OCI-LY7 (cell line): ENCODE results near the gene SCO1. TPM values are rescaled to one million over a fixed set of nuclear protein-coding genes. Genes with fewer than 3 reads are reported as not detected.
A peak's percentile ranks its signal among the peaks of the same experiment; 100 is the strongest.

ENCODE experiments used
- BruUV-seq: library from RNA; stranded (reverse); fragments of 400-500 nt; replicated peaks from 2 replicates; lab custom pipeline; 2021; lab: Mats Ljungman, UMichigan
- CTCF ChIA-PET: fragments of 300-600 bp; sonication (Branson Sonifier 250); formaldehyde crosslinking; loops from one replicate; lab custom pipeline; 2022; ENCODE audit warnings: antibody characterized with exemption; ENCODE audit not compliant: unreplicated experiment; lab: Charles Lee
- POLR2A ChIA-PET: fragments of 300-600 bp; sonication (Branson Sonifier 250); formaldehyde crosslinking; loops from one replicate; lab custom pipeline; 2022; ENCODE audit warnings: antibody characterized with exemption; lab: Charles Lee
- DNase-seq: peaks from one replicate; pipeline ENCODE4 v3.0.0-alpha.2; 2015; ENCODE audit warnings: low spot score
- H2AFZ ChIP-seq: fragments of 200-600 bp; sonication (generic), shearing (Covaris generic); 2 replicates; pipeline ENCODE4 v1.6.1; 2014; ENCODE audit warnings: mild to moderate bottlenecking, antibody characterized with exemption, low read length, moderate library complexity
- H3K27ac ChIP-seq: fragments of 200-600 bp; sonication (generic); 2 replicates; pipeline ENCODE4 v1.5.1; 2014; ENCODE audit warnings: mixed run types, low read depth, mild to moderate bottlenecking, moderate library complexity, low read length, inconsistent platforms; ENCODE audit not compliant: poor library complexity, severe bottlenecking
- H3K36me3 ChIP-seq: fragments of 200-600 bp; sonication (generic); 2 replicates; pipeline ENCODE4 v1.6.1; 2014; ENCODE audit warnings: mild to moderate bottlenecking, antibody characterized with exemption, low read length, moderate library complexity, mixed read lengths; ENCODE audit not compliant: insufficient read depth
- H3K4me1 ChIP-seq: fragments of 200-600 bp; sonication (generic); 2 replicates; pipeline ENCODE4 v1.5.1; 2014; ENCODE audit warnings: mild to moderate bottlenecking, low read length; ENCODE audit not compliant: insufficient read depth, poor library complexity, severe bottlenecking
- H3K4me2 ChIP-seq: fragments of 200-600 bp; sonication (generic); 2 replicates; pipeline ENCODE4 v1.6.1; 2014; ENCODE audit warnings: mild to moderate bottlenecking, low read length
- H3K4me3 ChIP-seq: fragments of 200-600 bp; sonication (generic); 2 replicates; pipeline ENCODE4 v1.5.1; 2014; ENCODE audit warnings: mild to moderate bottlenecking, low read depth, low read length; ENCODE audit not compliant: poor library complexity, severe bottlenecking
- H3K79me2 ChIP-seq: fragments of 200-600 bp; sonication (generic); 2 replicates; pipeline ENCODE4 v1.6.1; 2016; ENCODE audit warnings: low read depth, mild to moderate bottlenecking, low read length, moderate library complexity, mixed read lengths; ENCODE audit not compliant: insufficient read depth
- H3K9me2 ChIP-seq: fragments of 200-600 bp; sonication (generic); 2 replicates; pipeline ENCODE4 v1.6.1; 2016; ENCODE audit warnings: mild to moderate bottlenecking, low read length, mixed read lengths; ENCODE audit not compliant: insufficient read depth
- H3K9me3 ChIP-seq: fragments of 200-600 bp; sonication (generic); 2 replicates; pipeline ENCODE4 v1.6.1; 2014; ENCODE audit warnings: mild to moderate bottlenecking, mixed run types, low read length, mixed read lengths
- H4K20me1 ChIP-seq: fragments of 200-600 bp; sonication (generic); 2 replicates; pipeline ENCODE4 v1.6.1; 2014; ENCODE audit warnings: mild to moderate bottlenecking, antibody characterized with exemption, low read length, moderate library complexity, mixed read lengths; ENCODE audit not compliant: insufficient read depth
- EZH2phosphoT487 ChIP-seq: fragments of 200-600 bp; sonication (generic); IDR thresholded peaks from 2 replicates; pipeline ENCODE4 v1.6.1; 2018; ENCODE audit warnings: low read depth, borderline replicate concordance, mild to moderate bottlenecking, mixed run types, antibody characterized with exemption, low read length, moderate library complexity, mixed read lengths
- intact Hi-C: fragments of 100-400 bp; cut with micrococcal nuclease; formaldehyde crosslinking; loops from one replicate; pipeline ENCODE4 v1.10.0; 2022; ENCODE audit not compliant: unreplicated experiment
- total RNA-seq, 2 experiments: library from RNA; depleted of rRNA in 1 of 2; stranded (reverse); fragments of >200 nt in 1 of 2; shearing (Covaris generic) in 1 of 2; gene quantifications; 2 replicates each; pipeline ENCODE4 v1.2.3, GENCODE V29; 2014 to 2022
- TF ChIP-seq, protein P1 (sequence below): fragments of 200-600 bp; sonication (generic); conservative IDR thresholded peaks from 2 replicates; pipeline ENCODE4 v1.5.1; 2014; ENCODE audit warnings: mild to moderate bottlenecking, antibody characterized with exemption, low read length, moderate library complexity, mixed read lengths

Gene SCO1
- total RNA-seq, 2 experiments from 2014 or later: 32.2 to 44.4 TPM

DNA sequence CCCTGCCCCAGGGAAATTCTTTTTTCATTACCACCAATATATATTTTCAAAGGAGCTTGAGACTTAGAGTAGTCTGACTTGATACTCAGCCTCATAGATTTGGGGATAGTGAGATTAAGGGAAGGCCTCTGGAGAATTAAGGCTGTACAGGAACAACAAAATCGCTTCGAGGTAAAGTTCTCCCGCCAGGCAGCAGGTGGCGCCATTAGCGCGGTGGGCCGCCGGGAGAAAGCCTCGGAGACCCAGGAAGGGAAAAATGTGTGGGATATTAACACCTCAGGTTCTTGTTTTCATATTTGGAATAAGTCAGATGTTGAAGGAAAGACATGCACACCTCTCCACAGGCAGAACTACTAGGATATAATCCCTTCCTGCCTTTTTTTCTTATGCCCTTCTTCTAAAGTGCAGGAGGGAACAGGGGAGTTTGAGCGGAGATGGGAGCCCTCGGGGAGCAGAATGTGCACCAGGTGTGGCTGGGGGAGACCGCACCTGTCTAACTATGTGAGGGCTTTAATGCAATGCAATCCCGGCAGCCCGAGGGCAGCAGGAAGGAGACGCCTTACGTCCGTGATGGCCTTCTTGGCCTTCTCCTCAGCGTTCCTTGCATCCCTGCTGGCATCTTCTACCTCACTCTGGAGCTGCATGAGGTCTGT, 66.2 kb downstream of the SCO1 start:
- H3K27ac ChIP-seq: no peak overlapping the region
- no peaks in the 10 kb centered on the region for H4K20me1 ChIP-seq
- ChIA-PET POLR2A (interaction anchor here (0.6 to 1.4 kb wide), 2 partner anchors 12 to 105 kb away, joined by 3 to 4 read pairs; no protein-coding TSS in a partner anchor), CTCF (interaction anchor here (0.9 kb wide), 1 partner anchor 9 kb away, joined by 6 read pairs; no protein-coding TSS in a partner anchor)
- BruUV-seq: no TSS peak
- H3K4me3 ChIP-seq: no peak overlapping the region
- no peaks in the 10 kb centered on the region for H3K9me3 ChIP-seq
- intact Hi-C loops: loop anchor here (5.0 kb wide), 2 partner anchors 51 to 216 kb away; no protein-coding TSS in a partner anchor
- H3K36me3 ChIP-seq: peaks cover 4% of the 10 kb centered on the region
- peaks cover 22% of the 10 kb centered on the region for H3K4me1 ChIP-seq
- H3K4me2 ChIP-seq: no peak overlapping the region
- H3K79me2 ChIP-seq: no peaks in the 10 kb centered on the region
- no peak overlapping the region for H2AFZ ChIP-seq
- TF ChIP-seq EZH2phosphoT487: no peak
- TF ChIP-seq, protein P1, sequence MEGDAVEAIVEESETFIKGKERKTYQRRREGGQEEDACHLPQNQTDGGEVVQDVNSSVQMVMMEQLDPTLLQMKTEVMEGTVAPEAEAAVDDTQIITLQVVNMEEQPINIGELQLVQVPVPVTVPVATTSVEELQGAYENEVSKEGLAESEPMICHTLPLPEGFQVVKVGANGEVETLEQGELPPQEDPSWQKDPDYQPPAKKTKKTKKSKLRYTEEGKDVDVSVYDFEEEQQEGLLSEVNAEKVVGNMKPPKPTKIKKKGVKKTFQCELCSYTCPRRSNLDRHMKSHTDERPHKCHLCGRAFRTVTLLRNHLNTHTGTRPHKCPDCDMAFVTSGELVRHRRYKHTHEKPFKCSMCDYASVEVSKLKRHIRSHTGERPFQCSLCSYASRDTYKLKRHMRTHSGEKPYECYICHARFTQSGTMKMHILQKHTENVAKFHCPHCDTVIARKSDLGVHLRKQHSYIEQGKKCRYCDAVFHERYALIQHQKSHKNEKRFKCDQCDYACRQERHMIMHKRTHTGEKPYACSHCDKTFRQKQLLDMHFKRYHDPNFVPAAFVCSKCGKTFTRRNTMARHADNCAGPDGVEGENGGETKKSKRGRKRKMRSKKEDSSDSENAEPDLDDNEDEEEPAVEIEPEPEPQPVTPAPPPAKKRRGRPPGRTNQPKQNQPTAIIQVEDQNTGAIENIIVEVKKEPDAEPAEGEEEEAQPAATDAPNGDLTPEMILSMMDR: peak; percentile 93
- DNase-seq: no peak
- no peaks in the 10 kb centered on the region for H3K9me2 ChIP-seq

DNA sequence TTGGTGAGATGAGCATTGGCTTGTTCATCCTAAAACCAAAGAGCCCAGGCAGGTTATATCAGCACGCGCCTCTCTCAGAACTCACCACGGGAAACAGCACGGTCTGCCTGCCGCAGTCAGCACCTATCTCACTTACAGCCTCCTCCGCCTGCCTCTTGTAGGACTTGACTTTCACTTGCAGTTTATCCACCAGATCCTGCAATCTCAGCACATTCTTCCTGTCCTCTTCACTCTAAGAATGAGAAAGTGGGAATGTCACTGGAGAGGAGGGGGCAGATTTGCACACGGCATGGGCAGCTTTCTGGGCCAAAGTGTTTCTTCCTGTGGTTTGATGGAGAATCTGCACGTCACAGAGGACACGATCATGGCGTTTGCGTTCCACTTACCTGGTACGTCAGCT, 67.6 kb downstream of the SCO1 start:
- H3K9me2 ChIP-seq: no peaks in the 10 kb centered on the region
- ChIA-PET CTCF (no interaction called here), POLR2A (interaction anchor here (1.4 kb wide), 1 partner anchor 12 kb away, joined by 8 read pairs; no protein-coding TSS in a partner anchor)
- H2AFZ ChIP-seq: no peak overlapping the region
- H3K4me2 ChIP-seq: no peak overlapping the region
- TF ChIP-seq EZH2phosphoT487: no peak
- TF ChIP-seq, protein P1: no peak
- H3K79me2 ChIP-seq: no peaks in the 10 kb centered on the region
- H4K20me1 ChIP-seq: no peaks in the 10 kb centered on the region
- no peak overlapping the region for H3K27ac ChIP-seq
- DNase-seq: no peak
- peaks cover 17% of the 10 kb centered on the region for H3K4me1 ChIP-seq
- peaks cover 4% of the 10 kb centered on the region for H3K36me3 ChIP-seq
- H3K4me3 ChIP-seq: no peak overlapping the region
- BruUV-seq: no TSS peak
- intact Hi-C loops: loop anchor here (5.0 kb wide), 2 partner anchors 53 to 218 kb away; no protein-coding TSS in a partner anchor
- H3K9me3 ChIP-seq: no peaks in the 10 kb centered on the region

DNA sequence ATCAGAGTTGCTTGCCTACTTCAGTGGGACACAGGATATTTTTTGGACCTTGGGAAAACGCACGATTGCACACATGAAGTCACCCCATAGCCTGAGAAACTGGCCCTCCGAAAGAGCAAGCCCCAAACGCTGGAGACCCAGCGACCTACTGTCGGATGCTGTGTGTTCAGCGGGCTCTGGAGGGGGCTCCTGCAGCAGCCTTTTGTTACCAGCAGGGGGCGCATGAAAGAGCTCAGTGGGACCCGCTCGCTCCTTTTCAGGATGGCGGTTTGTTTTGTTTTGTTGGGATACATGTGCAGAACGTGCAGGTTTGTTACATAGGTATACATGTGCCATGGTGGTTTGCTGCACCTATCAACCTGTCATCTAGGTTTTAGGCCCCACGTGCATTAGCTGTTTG, 68.6 kb downstream of the SCO1 start:
- Histone ChIP-seq H3K79me2 (no peaks in the 10 kb centered on the region), H2AFZ (no peak overlapping the region), H3K4me1 (peaks cover 9% of the 10 kb centered on the region), H4K20me1 (no peaks in the 10 kb centered on the region), H3K27ac (no peak overlapping the region), H3K4me2 (no peak overlapping the region), H3K9me2 (no peaks in the 10 kb centered on the region), H3K36me3 (peaks cover 4% of the 10 kb centered on the region), H3K4me3 (no peak overlapping the region), H3K9me3 (no peaks in the 10 kb centered on the region)
- ChIA-PET CTCF (no interaction called here), POLR2A (interaction anchor here (0.9 to 1.4 kb wide), 2 partner anchors 11 to 16 kb away, joined by 3 to 8 read pairs; no protein-coding TSS in a partner anchor)
- BruUV-seq: no TSS peak
- no peak for DNase-seq
- intact Hi-C loops: no loop called here
- no peak for TF ChIP-seq EZH2phosphoT487
- TF ChIP-seq, protein P1: peak; percentile 63
